Suprapubic skin (tissue), 4 donors: Measurements from ENCODE around the gene VAT1L. TPM values are rescaled to one million over a fixed set of nuclear protein-coding genes. Genes with fewer than 3 reads are reported as not detected.

Source experiments
- DNase-seq, 2 donors: peaks; one replicate each; pipeline ENCODE4 v3.0.0-alpha.2; 2019; ENCODE audit warnings: low spot score in 2 of 2
- H3K27ac ChIP-seq: fragments of 200-600 bp; sonication (generic); one replicate; pipeline ENCODE4 v1.5.1; 2019
- H3K27me3 ChIP-seq: fragments of 200-600 bp; sonication (generic); one replicate; pipeline ENCODE4 v1.5.1; 2019
- H3K36me3 ChIP-seq: fragments of 200-600 bp; sonication (generic); one replicate; pipeline ENCODE4 v1.5.1; 2019
- H3K4me1 ChIP-seq: fragments of 200-600 bp; sonication (generic); one replicate; pipeline ENCODE4 v1.5.1; 2019
- H3K4me3 ChIP-seq: fragments of 200-600 bp; sonication (generic); one replicate; pipeline ENCODE4 v1.5.1; 2019; ENCODE audit warnings: mild to moderate bottlenecking
- H3K9me3 ChIP-seq: fragments of 200-600 bp; sonication (generic); one replicate; pipeline ENCODE4 v1.5.1; 2019
- CTCF ChIP-seq, 2 donors: fragments of 200-600 bp in 1 of 2; fragments of 450-650 bp in 1 of 2; sonication (generic) in 1 of 2; IDR thresholded peaks; one replicate each; pipeline ENCODE4 v1.5.1; 2016 to 2019; ENCODE audit warnings: antibody characterized with exemption in 2 of 2, mild to moderate bottlenecking in 1 of 2, moderate library complexity in 1 of 2
- EP300 ChIP-seq: sonication (generic); formaldehyde crosslinking; IDR thresholded peaks from one replicate; pipeline ENCODE4 v1.6.1; 2017; ENCODE audit warnings: antibody characterized with exemption
- POLR2A ChIP-seq, 2 donors: fragments of 450-650 bp; IDR thresholded peaks; one replicate each; pipeline ENCODE4 v1.6.1; 2017; ENCODE audit warnings: antibody characterized with exemption in 2 of 2, mild to moderate bottlenecking in 2 of 2, moderate library complexity in 2 of 2
- POLR2AphosphoS5 ChIP-seq, 3 donors: sonication (generic); formaldehyde crosslinking; IDR thresholded peaks; one replicate each; pipeline ENCODE4 v1.6.1; 2017; ENCODE audit warnings: antibody characterized with exemption in 3 of 3
- WGBS: methylation state at CpG from one replicate; pipeline ENCODE4 v1.1.5; 2018; 5-methylcytosine and 5-hydroxymethylcytosine counted together
- total RNA-seq, 4 donors: library from RNA; depleted of rRNA; stranded (reverse); fragments of >200 nt; gene quantifications; one replicate each; pipeline ENCODE4 v1.1.0, GENCODE V29; 2016

The VAT1L gene
- total RNA-seq, 4 donors from 2014 or later, result 0.15 TPM; not detected in 3

- Histone ChIP-seq H3K27me3 (peaks cover 17% of the 10 kb centered on the region), H3K36me3 (no peaks in the 10 kb centered on the region), H3K9me3 (no peaks in the 10 kb centered on the region), H3K4me1 (no peaks in the 10 kb centered on the region), H3K4me3 (no peak overlapping the region), H3K27ac (no peak overlapping the region)
- TF ChIP-seq EP300 (no peak), POLR2A (IDR thresholded peaks at IDR 0.05) (no peak), CTCF (IDR thresholded peaks at IDR 0.05) (no peak), POLR2AphosphoS5 (IDR thresholded peaks at IDR 0.05) (no peak)
- 78% methylated on average over 3 of the region's 3 CpGs for WGBS
- DNase-seq, result no peak
These were observed 129.6 kb downstream of the VAT1L start for GRCh38 chr16:77917971-77918370.

DNA sequence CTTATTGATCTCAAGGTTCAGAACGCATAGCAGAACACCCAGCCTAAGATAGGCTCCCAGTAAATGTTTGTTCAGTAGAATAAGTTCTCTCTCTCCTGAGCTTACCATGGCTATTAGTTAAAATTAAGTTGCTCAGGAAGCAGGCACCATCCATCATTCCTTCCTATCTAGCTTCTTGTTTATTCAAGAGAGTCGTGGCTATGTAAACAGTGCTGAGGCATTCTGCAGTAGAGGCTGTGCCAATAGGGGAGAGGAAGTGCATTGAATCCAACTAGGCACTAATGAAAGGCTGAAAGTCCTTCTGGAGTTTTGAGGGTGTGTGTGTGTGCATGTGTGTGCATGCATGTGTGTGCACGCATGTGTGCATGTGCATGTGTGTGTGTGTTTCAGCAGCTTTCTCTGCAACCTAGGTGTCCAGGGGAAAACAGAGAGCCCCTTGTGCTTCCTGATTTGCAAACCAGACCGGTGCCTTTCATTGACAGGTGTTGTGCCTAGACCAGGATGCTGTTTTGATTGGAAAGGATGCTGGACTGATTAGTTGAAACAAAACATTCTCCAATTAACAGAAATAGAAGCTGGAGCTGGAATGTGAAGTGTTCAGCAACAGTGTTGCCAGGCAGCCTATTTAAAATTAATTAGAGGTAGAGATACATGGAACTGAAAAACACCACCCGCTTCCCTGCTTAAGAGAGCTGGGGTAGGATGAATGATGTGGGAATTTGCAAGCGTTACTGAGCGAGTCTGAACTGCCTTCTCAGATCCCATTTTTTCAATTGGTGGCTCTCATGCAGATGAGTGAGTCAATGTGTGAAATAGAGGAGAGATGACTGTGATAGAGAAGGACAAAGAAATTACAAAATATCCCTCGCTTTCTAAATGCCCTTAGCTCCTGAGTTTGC lies 130.7 kb downstream of the VAT1L start:
- no peak for DNase-seq
- WGBS, result 63% methylated on average over 8 of the region's 8 CpGs
- H3K4me3 ChIP-seq, result no peak overlapping the region
- TF ChIP-seq EP300 (no peak), POLR2A (IDR thresholded peaks at IDR 0.05) (no peak), POLR2AphosphoS5 (IDR thresholded peaks at IDR 0.05) (no peak), CTCF (IDR thresholded peaks at IDR 0.05) (no peak)
- H3K9me3 ChIP-seq, result no peaks in the 10 kb centered on the region
- H3K27ac ChIP-seq, result no peak overlapping the region
- H3K4me1 ChIP-seq, result no peaks in the 10 kb centered on the region
- peaks cover 23% of the 10 kb centered on the region for H3K27me3 ChIP-seq
- no peaks in the 10 kb centered on the region for H3K36me3 ChIP-seq

DNA sequence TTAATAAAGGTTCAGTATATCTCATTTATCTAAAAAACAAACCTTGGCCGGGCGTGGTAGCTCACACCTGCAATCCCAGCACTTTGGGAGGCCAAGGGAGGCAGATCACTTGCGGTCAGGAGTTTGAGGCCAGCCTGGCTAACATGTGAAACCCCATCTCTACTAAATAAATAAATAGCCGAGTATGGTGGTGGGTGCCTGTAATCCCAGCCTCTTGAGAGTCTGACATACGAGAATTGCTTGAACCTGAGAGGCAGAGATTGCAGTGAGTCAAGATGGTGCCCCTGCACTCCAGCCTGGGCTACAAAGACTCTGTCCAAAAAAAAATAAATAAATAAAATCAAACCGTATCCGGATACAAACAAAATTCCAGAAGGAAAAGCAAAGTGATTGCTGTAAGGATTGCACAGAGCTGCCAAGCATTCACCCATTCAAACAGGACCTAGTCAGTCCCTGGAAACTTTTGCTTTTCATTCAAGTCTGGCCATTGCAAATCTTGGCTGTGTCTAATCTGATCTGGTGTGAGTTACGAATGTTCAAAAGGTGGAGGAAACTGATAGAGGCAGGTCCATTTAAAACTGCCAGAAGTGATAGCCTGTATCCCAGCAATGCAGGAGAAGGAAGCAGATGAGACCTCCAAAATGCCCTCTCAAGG lies 131.5 kb downstream of the VAT1L start:
- H3K4me3 ChIP-seq, result no peak overlapping the region
- H3K27ac ChIP-seq, result no peak overlapping the region
- H3K27me3 ChIP-seq, result peaks cover 32% of the 10 kb centered on the region
- 78% methylated on average over 8 of the region's 8 CpGs for WGBS
- TF ChIP-seq EP300 (no peak), CTCF (IDR thresholded peaks at IDR 0.05) (no peak), POLR2A (IDR thresholded peaks at IDR 0.05) (no peak), POLR2AphosphoS5 (IDR thresholded peaks at IDR 0.05) (no peak)
- no peaks in the 10 kb centered on the region for H3K4me1 ChIP-seq
- no peaks in the 10 kb centered on the region for H3K9me3 ChIP-seq
- H3K36me3 ChIP-seq, result no peaks in the 10 kb centered on the region
- no peak for DNase-seq

DNA sequence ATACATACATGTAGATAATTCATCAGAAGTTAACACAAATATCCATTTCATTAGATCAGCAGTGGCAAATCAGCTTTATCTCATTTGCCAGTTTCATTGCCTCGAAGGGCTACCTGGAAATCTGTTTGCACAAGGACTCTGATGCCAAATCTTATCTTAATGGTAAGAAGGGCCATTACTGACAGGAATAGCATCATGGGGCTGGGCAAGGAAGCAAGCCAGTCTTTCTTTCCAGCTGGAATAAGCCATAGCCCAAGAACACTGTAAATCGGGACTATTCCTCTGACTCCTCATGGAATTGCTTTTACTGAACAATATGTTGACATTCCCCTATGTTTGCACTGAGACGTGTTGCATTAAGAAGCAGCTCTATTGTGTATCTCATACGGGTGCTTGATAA lies 132.6 kb downstream of the VAT1L start:
- TF ChIP-seq POLR2A (IDR thresholded peaks at IDR 0.05), result no peak
- WGBS, result 71% methylated on average over 4 of the region's 4 CpGs
- Histone ChIP-seq H3K4me3 (no peak overlapping the region), H3K27me3 (peaks cover 33% of the 10 kb centered on the region), H3K9me3 (no peaks in the 10 kb centered on the region), H3K27ac (no peak overlapping the region), H3K4me1 (no peaks in the 10 kb centered on the region), H3K36me3 (no peaks in the 10 kb centered on the region)
- DNase-seq, result no peak

DNA sequence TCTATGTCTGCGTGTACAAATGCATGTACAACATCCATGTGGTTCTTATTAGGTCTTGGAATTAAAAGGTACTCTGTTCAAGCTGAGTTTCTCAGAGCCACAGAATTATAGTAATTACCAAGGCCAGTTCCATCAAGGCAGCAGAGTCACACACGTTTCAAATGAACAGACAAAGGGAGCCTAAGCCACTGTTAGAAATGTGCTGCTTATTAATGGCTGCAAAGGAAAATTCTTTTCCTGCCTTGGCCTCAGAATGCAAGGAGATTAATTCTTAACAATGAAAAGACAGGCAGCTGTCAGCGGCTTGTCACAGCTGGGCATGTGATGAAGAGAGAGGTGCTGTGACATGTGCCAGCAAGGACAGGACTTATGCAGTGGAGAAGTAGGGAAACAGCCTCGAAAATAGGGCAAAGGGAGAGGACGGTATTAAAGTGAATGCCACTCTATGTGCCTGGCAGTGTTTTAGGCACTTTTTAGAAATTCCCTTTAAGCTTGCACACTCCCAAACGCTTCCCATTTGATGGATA lies 133.9 kb downstream of the VAT1L start:
- DNase-seq, result no peak
- H3K4me3 ChIP-seq, result no peak overlapping the region
- no peaks in the 10 kb centered on the region for H3K4me1 ChIP-seq
- no peak for TF ChIP-seq POLR2AphosphoS5 (IDR thresholded peaks at IDR 0.05)
- TF ChIP-seq EP300, result no peak
- no peak for TF ChIP-seq CTCF (IDR thresholded peaks at IDR 0.05)
- TF ChIP-seq POLR2A (IDR thresholded peaks at IDR 0.05), result no peak
- 56% methylated on average over 6 of the region's 6 CpGs for WGBS
- H3K27me3 ChIP-seq, result peaks cover 33% of the 10 kb centered on the region
- H3K36me3 ChIP-seq, result no peaks in the 10 kb centered on the region
- H3K9me3 ChIP-seq, result no peaks in the 10 kb centered on the region
- H3K27ac ChIP-seq, result no peak overlapping the region
